Neural progenitor cell (in vitro differentiated cells): ENCODE measurements around the gene PRR16. TPM values are rescaled to one million over a fixed set of nuclear protein-coding genes. Genes with fewer than 3 reads are reported as not detected.

ENCODE experiments used
- DNase-seq: peaks from one replicate; pipeline ENCODE4 v3.0.0-alpha.2; 2016; ENCODE audit warnings: low spot score
- H2AFZ ChIP-seq: fragments of 200-600 bp; sonication (generic); replicated peaks from 2 replicates; pipeline ENCODE4 v1.6.1; 2016; ENCODE audit warnings: antibody characterized with exemption
- H3F3A ChIP-seq: fragments of 200-600 bp; sonication (generic); 2 replicates; pipeline ENCODE4 v1.6.1; 2016; ENCODE audit warnings: antibody characterized with exemption, low read depth
- H3K27ac ChIP-seq: fragments of 200-600 bp; sonication (generic); 2 replicates; pipeline ENCODE4 v1.5.1; 2016; ENCODE audit warnings: mild to moderate bottlenecking
- H3K27me3 ChIP-seq: fragments of 200-600 bp; sonication (generic); 2 replicates; pipeline ENCODE4 v1.6.1; 2016; ENCODE audit warnings: mild to moderate bottlenecking, moderate library complexity
- H3K36me3 ChIP-seq: fragments of 200-600 bp; sonication (generic); 2 replicates; pipeline ENCODE4 v1.5.1; 2016
- H3K4me1 ChIP-seq: fragments of 200-600 bp; sonication (generic); 2 replicates; pipeline ENCODE4 v1.6.1; 2016; ENCODE audit warnings: mixed run types
- H3K4me2 ChIP-seq: fragments of 200-600 bp; sonication (generic); 2 replicates; pipeline ENCODE4 v1.6.1; 2016
- H3K4me3 ChIP-seq: fragments of 200-600 bp; sonication (generic); 2 replicates; pipeline ENCODE4 v1.5.1; 2016
- H3K79me2 ChIP-seq: fragments of 200-600 bp; sonication (generic); 2 replicates; pipeline ENCODE4 v1.6.1; 2016; ENCODE audit warnings: low read depth
- H3K9ac ChIP-seq: fragments of 200-600 bp; sonication (generic); 2 replicates; pipeline ENCODE4 v1.6.1; 2016
- H3K9me3 ChIP-seq: fragments of 200-600 bp; sonication (generic); 2 replicates; pipeline ENCODE4 v1.5.1; 2016; ENCODE audit warnings: low read depth
- H4K20me1 ChIP-seq: fragments of 200-600 bp; sonication (generic); 2 replicates; pipeline ENCODE4 v1.6.1; 2016; ENCODE audit warnings: low read depth
- H3K27ac Mint-ChIP-seq: 3 replicates; pipeline ENCODE4 v1.8.0; 2021; ENCODE audit warnings: mixed read lengths
- H3K27me3 Mint-ChIP-seq: 2 replicates; pipeline ENCODE4 v1.8.0; 2022; ENCODE audit warnings: low read depth, mild to moderate bottlenecking, inconsistent platforms, moderate library complexity, mixed read lengths; ENCODE audit not compliant: insufficient read depth
- H3K36me3 Mint-ChIP-seq: 3 replicates; pipeline ENCODE4 v1.8.0; 2021; ENCODE audit warnings: mixed read lengths
- H3K4me1 Mint-ChIP-seq: 3 replicates; pipeline ENCODE4 v1.8.0; 2021; ENCODE audit warnings: mixed read lengths
- H3K4me3 Mint-ChIP-seq: 3 replicates; pipeline ENCODE4 v1.8.0; 2021; ENCODE audit warnings: mild to moderate bottlenecking, moderate library complexity, mixed read lengths
- H3K9me3 Mint-ChIP-seq: 3 replicates; pipeline ENCODE4 v1.8.0; 2020; ENCODE audit warnings: mixed read lengths
- CTCF ChIP-seq: fragments of 200-600 bp; sonication (generic); IDR thresholded peaks from 2 replicates; pipeline ENCODE4 v1.5.1; 2017; ENCODE audit warnings: antibody characterized with exemption, mild to moderate bottlenecking
- EZH2 ChIP-seq: fragments of 200-600 bp; sonication (generic); IDR thresholded peaks from 2 replicates; pipeline ENCODE4 v1.6.1; 2017; ENCODE audit warnings: antibody characterized with exemption, mild to moderate bottlenecking, moderate library complexity
- EZH2phosphoT487 ChIP-seq: fragments of 200-600 bp; sonication (generic); IDR thresholded peaks from 2 replicates; pipeline ENCODE4 v1.6.1; 2017; ENCODE audit warnings: antibody characterized with exemption
- total RNA-seq: library from RNA; depleted of rRNA; stranded (reverse); fragments of >200 nt; gene quantifications from 2 replicates; pipeline ENCODE4 v1.2.3, GENCODE V29; 2015; ENCODE audit warnings: low replicate concordance

The PRR16 gene
- total RNA-seq, 1 donor from 2014 or later: not detected

- H3K4me2 ChIP-seq: no peak overlapping the region
- no peak overlapping the region for H3K27ac Mint-ChIP-seq
- H2AFZ ChIP-seq: no peak overlapping the region
- no peaks in the 10 kb centered on the region for H3K9me3 ChIP-seq
- no peaks in the 10 kb centered on the region for H3K4me1 ChIP-seq
- no peaks in the 10 kb centered on the region for H3F3A ChIP-seq
- H3K79me2 ChIP-seq: no peaks in the 10 kb centered on the region
- H3K36me3 ChIP-seq: no peaks in the 10 kb centered on the region
- no peak overlapping the region for H3K4me3 ChIP-seq
- H3K9ac ChIP-seq: no peak overlapping the region
- no peaks in the 10 kb centered on the region for H3K27me3 Mint-ChIP-seq
- no peak overlapping the region for H3K27ac ChIP-seq
- no peaks in the 10 kb centered on the region for H4K20me1 ChIP-seq
- H3K9me3 Mint-ChIP-seq: no peaks in the 10 kb centered on the region
- H3K36me3 Mint-ChIP-seq: no peaks in the 10 kb centered on the region
- peak; percentile 66 for DNase-seq
- H3K27me3 ChIP-seq: no peaks in the 10 kb centered on the region
- H3K4me1 Mint-ChIP-seq: no peaks in the 10 kb centered on the region
- TF ChIP-seq EZH2 (no peak), EZH2phosphoT487 (no peak), CTCF (peak; percentile 81)
- H3K4me3 Mint-ChIP-seq: no peak overlapping the region
Observed at GRCh38 chr5:120655828-120656435, 191.8 kb downstream of the PRR16 start.

- no peak overlapping the region for H3K27ac ChIP-seq
- no peaks in the 10 kb centered on the region for H3K27me3 Mint-ChIP-seq
- no peak overlapping the region for H3K27ac Mint-ChIP-seq
- H3K27me3 ChIP-seq: no peaks in the 10 kb centered on the region
- no peaks in the 10 kb centered on the region for H3K4me1 ChIP-seq
- H3K4me1 Mint-ChIP-seq: no peaks in the 10 kb centered on the region
- no peak overlapping the region for H3K4me2 ChIP-seq
- no peak overlapping the region for H3K9ac ChIP-seq
- no peaks in the 10 kb centered on the region for H3K79me2 ChIP-seq
- no peak overlapping the region for H3K4me3 Mint-ChIP-seq
- no peaks in the 10 kb centered on the region for H3F3A ChIP-seq
- DNase-seq: no peak
- H3K4me3 ChIP-seq: no peak overlapping the region
- TF ChIP-seq EZH2: no peak
- TF ChIP-seq EZH2phosphoT487: no peak
- no peak for TF ChIP-seq CTCF
- H3K36me3 ChIP-seq: no peaks in the 10 kb centered on the region
- no peak overlapping the region for H2AFZ ChIP-seq
- H3K9me3 ChIP-seq: no peaks in the 10 kb centered on the region
- no peaks in the 10 kb centered on the region for H3K9me3 Mint-ChIP-seq
- H3K36me3 Mint-ChIP-seq: no peaks in the 10 kb centered on the region
- no peaks in the 10 kb centered on the region for H4K20me1 ChIP-seq
Observed at GRCh38 chr5:120657104-120657503, 193.0 kb downstream of the PRR16 start.

- Mint-ChIP-seq H3K4me1 (no peaks in the 10 kb centered on the region), H3K27ac (no peak overlapping the region), H3K4me3 (no peak overlapping the region), H3K9me3 (no peaks in the 10 kb centered on the region), H3K36me3 (no peaks in the 10 kb centered on the region), H3K27me3 (no peaks in the 10 kb centered on the region)
- Histone ChIP-seq H3K4me1 (no peaks in the 10 kb centered on the region), H3K9ac (no peak overlapping the region), H3K9me3 (no peaks in the 10 kb centered on the region), H3K36me3 (no peaks in the 10 kb centered on the region), H3K4me3 (no peak overlapping the region), H2AFZ (no peak overlapping the region), H3K27me3 (no peaks in the 10 kb centered on the region), H3K79me2 (no peaks in the 10 kb centered on the region), H4K20me1 (no peaks in the 10 kb centered on the region), H3F3A (no peaks in the 10 kb centered on the region), H3K27ac (no peak overlapping the region), H3K4me2 (no peak overlapping the region)
- TF ChIP-seq EZH2phosphoT487 (no peak), CTCF (no peak), EZH2 (no peak)
- DNase-seq: no peak
Observed at GRCh38 chr5:120677481-120677880, 213.4 kb downstream of the PRR16 start.
